Measurements from ENCODE around the gene ZNF366.

The ZNF366 gene

GRCh38 chr5:72402381-72402890 lies 104.8 kb downstream of the ZNF366 start:
- peak; percentile 20 for DNase-seq

GRCh38 chr5:72400950-72401349 lies 106.3 kb downstream of the ZNF366 start:
- no peak for DNase-seq

GRCh38 chr5:72397836-72398235 lies 109.4 kb downstream of the ZNF366 start:
- DNase-seq, result no peak

- DNase-seq, result peak; percentile 20
Measured at GRCh38 chr5:72394688-72395087, 112.5 kb downstream of the ZNF366 start.

GRCh38 chr5:72393052-72393451 lies 114.2 kb downstream of the ZNF366 start:
- DNase-seq, result no peak
